Calu3 (cell line): Measurements from ENCODE around the gene IRS2. TPM values are rescaled to one million over a fixed set of nuclear protein-coding genes. Genes with fewer than 3 reads are reported as not detected.

Experiments
- BruUV-seq: library from RNA; stranded (reverse); fragments of 400-500 nt; replicated peaks from 2 replicates; lab custom pipeline; 2021; lab: Mats Ljungman, UMichigan
- CTCF ChIA-PET: fragments of 300-600 bp; sonication (Branson Sonifier 250); formaldehyde crosslinking; loops from one replicate; lab custom pipeline; 2022; ENCODE audit warnings: antibody characterized with exemption; lab: Charles Lee
- DNase-seq: peaks from one replicate; pipeline ENCODE4 v3.0.0; 2022
- H3K27ac Mint-ChIP-seq: one replicate; pipeline ENCODE4 v1.8.0; 2022; ENCODE audit warnings: mixed read lengths; ENCODE audit not compliant: unreplicated experiment
- H3K27me3 Mint-ChIP-seq: one replicate; pipeline ENCODE4 v1.8.0; 2022; ENCODE audit warnings: mixed read lengths; ENCODE audit not compliant: unreplicated experiment
- H3K36me3 Mint-ChIP-seq: one replicate; pipeline ENCODE4 v1.8.0; 2022; ENCODE audit warnings: mild to moderate bottlenecking, moderate library complexity, mixed read lengths; ENCODE audit not compliant: insufficient read depth, unreplicated experiment
- H3K4me1 Mint-ChIP-seq: one replicate; pipeline ENCODE4 v1.8.0; 2022; ENCODE audit warnings: mild to moderate bottlenecking, low read depth, mixed read lengths; ENCODE audit not compliant: unreplicated experiment
- H3K4me3 Mint-ChIP-seq: one replicate; pipeline ENCODE4 v1.8.0; 2022; ENCODE audit warnings: mild to moderate bottlenecking, low read depth, moderate library complexity, mixed read lengths; ENCODE audit not compliant: unreplicated experiment
- H3K9me3 Mint-ChIP-seq: one replicate; pipeline ENCODE4 v1.8.0; 2022; ENCODE audit warnings: low read depth, mixed read lengths; ENCODE audit not compliant: unreplicated experiment
- CTCF ChIP-seq: fragments of 200-600 bp; IDR thresholded peaks from one replicate; pipeline ENCODE4 v1.8.0; 2022; ENCODE audit warnings: antibody characterized with exemption; ENCODE audit not compliant: unreplicated experiment
- intact Hi-C: fragments of 100-400 bp; cut with micrococcal nuclease; formaldehyde crosslinking; loops from one replicate; pipeline ENCODE4 v1.10.0; 2022; ENCODE audit not compliant: unreplicated experiment
- total RNA-seq: library from RNA; stranded (reverse); gene quantifications from 2 replicates; pipeline ENCODE4 v1.2.3, GENCODE V29; 2022

Gene IRS2
- total RNA-seq, 1 experiment from 2014 or later, result 5.4 TPM

- Mint-ChIP-seq H3K27ac (no peak overlapping the region), H3K4me1 (peaks cover 17% of the 10 kb centered on the region), H3K36me3 (peaks cover 12% of the 10 kb centered on the region), H3K4me3 (no peak overlapping the region), H3K9me3 (no peaks in the 10 kb centered on the region), H3K27me3 (no peaks in the 10 kb centered on the region)
- CTCF ChIA-PET, result no interaction called here
- no peak for TF ChIP-seq CTCF
- no peak for DNase-seq
- intact Hi-C loops, result loop anchor here (5.0 kb wide), 2 partner anchors 614 to 814 kb away; no protein-coding TSS in a partner anchor
- BruUV-seq, result no TSS peak
These were observed 9.8 kb downstream of the IRS2 start for GRCh38 chr13:109776575-109776974.

GRCh38 chr13:109773786-109774185 lies 12.6 kb downstream of the IRS2 start:
- intact Hi-C loops, result no loop called here
- no TSS peak for BruUV-seq
- Mint-ChIP-seq H3K4me3 (peak overlapping the region; percentile 41), H3K27ac (peak overlapping the region; percentile 52), H3K4me1 (peaks cover 9% of the 10 kb centered on the region), H3K9me3 (no peaks in the 10 kb centered on the region), H3K36me3 (no peaks in the 10 kb centered on the region), H3K27me3 (no peaks in the 10 kb centered on the region)
- no peak for TF ChIP-seq CTCF
- CTCF ChIA-PET, result no interaction called here
- no peak for DNase-seq

GRCh38 chr13:109773276-109773675 lies 13.1 kb downstream of the IRS2 start:
- Mint-ChIP-seq H3K4me3 (peak overlapping the region; percentile 41), H3K36me3 (no peaks in the 10 kb centered on the region), H3K27ac (peak overlapping the region; percentile 52), H3K27me3 (no peaks in the 10 kb centered on the region), H3K9me3 (no peaks in the 10 kb centered on the region), H3K4me1 (peaks cover 9% of the 10 kb centered on the region)
- no peak for TF ChIP-seq CTCF
- intact Hi-C loops, result no loop called here
- no TSS peak for BruUV-seq
- peak; percentile 38 for DNase-seq
- CTCF ChIA-PET, result no interaction called here

- intact Hi-C loops, result no loop called here
- Mint-ChIP-seq H3K27me3 (no peaks in the 10 kb centered on the region), H3K4me3 (no peak overlapping the region), H3K27ac (no peak overlapping the region), H3K9me3 (no peaks in the 10 kb centered on the region), H3K36me3 (no peaks in the 10 kb centered on the region), H3K4me1 (peaks cover 9% of the 10 kb centered on the region)
- BruUV-seq, result no TSS peak
- TF ChIP-seq CTCF, result no peak
- CTCF ChIA-PET, result no interaction called here
- no peak for DNase-seq
These were observed 14.5 kb downstream of the IRS2 start for GRCh38 chr13:109771926-109772325.
